ENCODE results near the gene EFNA4.

The EFNA4 gene

GRCh38 chr1:155040358-155041093, 23.0 kb upstream of the EFNA4 start:
- no peak for DNase-seq (ENCODE audit: low spot score)
- TF ChIP-seq CTCF (IDR thresholded peaks at IDR 0.05; ENCODE audit: extremely low read depth, missing control alignments): no peak

- TF ChIP-seq CTCF (IDR thresholded peaks at IDR 0.05; ENCODE audit: extremely low read depth, missing control alignments): no peak
- DNase-seq (ENCODE audit: low spot score): no peak
Measured at GRCh38 chr1:155042789-155043188, 20.8 kb upstream of the EFNA4 start.

- TF ChIP-seq CTCF (IDR thresholded peaks at IDR 0.05; ENCODE audit: extremely low read depth, missing control alignments): no peak
- DNase-seq (ENCODE audit: low spot score): no peak
Measured at GRCh38 chr1:155043301-155043702, 20.2 kb upstream of the EFNA4 start.

- TF ChIP-seq CTCF (IDR thresholded peaks at IDR 0.05; ENCODE audit: extremely low read depth, missing control alignments): no peak
- DNase-seq (ENCODE audit: low spot score): no peak
Measured at GRCh38 chr1:155043793-155044192, 19.7 kb upstream of the EFNA4 start.

GRCh38 chr1:155044365-155044764, 19.2 kb upstream of the EFNA4 start:
- DNase-seq (ENCODE audit: low spot score): no peak
- no peak for TF ChIP-seq CTCF (IDR thresholded peaks at IDR 0.05; ENCODE audit: extremely low read depth, missing control alignments)

GRCh38 chr1:155044812-155045657, 18.5 kb upstream of the EFNA4 start:
- peak; percentile 36 for TF ChIP-seq CTCF (IDR thresholded peaks at IDR 0.05; ENCODE audit: extremely low read depth, missing control alignments)
- DNase-seq (ENCODE audit: low spot score): peak; percentile 78
